Cardiac muscle cell (in vitro differentiated cells and primary cell): Measurements from ENCODE around the gene ITM2B. TPM values are rescaled to one million over a fixed set of nuclear protein-coding genes. Genes with fewer than 3 reads are reported as not detected.
A peak's percentile ranks its signal among the peaks of the same experiment; 100 is the strongest.

Source experiments
- DNase-seq, 2 donors: peaks; one replicate each; pipeline versions ENCODE4 v3.0.0 to v3.0.0-alpha.2; 2010 to 2017; ENCODE audit warnings: low read depth in 1 of 2, low spot score in 1 of 2
- H3K27ac ChIP-seq: fragments of 200-600 bp; sonication (generic); 2 replicates; pipeline ENCODE4 v1.5.1; 2016
- H3K27me3 ChIP-seq: fragments of 200-600 bp; sonication (generic); 2 replicates; pipeline ENCODE4 v1.6.0; 2016; ENCODE audit warnings: control low read depth
- H3K36me3 ChIP-seq: fragments of 200-600 bp; sonication (generic); 2 replicates; pipeline ENCODE4 v1.5.1; 2016; ENCODE audit warnings: control low read depth
- H3K4me1 ChIP-seq: fragments of 200-600 bp; sonication (generic); 2 replicates; pipeline ENCODE4 v1.8.1; 2017; ENCODE audit warnings: low read depth, mild to moderate bottlenecking, mixed run types
- H3K4me3 ChIP-seq: fragments of 200-600 bp; sonication (generic); 2 replicates; pipeline ENCODE4 v1.5.1; 2016; ENCODE audit warnings: mild to moderate bottlenecking
- H3K9me3 ChIP-seq: fragments of 200-600 bp; sonication (generic); 2 replicates; pipeline ENCODE4 v1.5.1; 2017; ENCODE audit warnings: low read depth, mild to moderate bottlenecking, control low read depth
- CTCF ChIP-seq: IDR thresholded peaks from 2 replicates; pipeline ENCODE4 v1.5.1; 2012; ENCODE audit warnings: low read depth, mild to moderate bottlenecking, low read length
- polyA plus RNA-seq: library from polyadenylated mRNA; unstranded; fragments of >200 nt; fragmentation: Nextera tagmentation; extraction: Ambion mirVana; gene quantifications from 2 replicates; pipeline ENCODE4 v1.2.1, GENCODE V29; 2016
- total RNA-seq: library from RNA; depleted of rRNA; stranded (reverse); fragments of >200 nt; gene quantifications from 2 replicates; pipeline ENCODE4 v1.2.3, GENCODE V29; 2016

The ITM2B gene
- total and polyA plus RNA-seq, 2 experiments from 2014 or later: 135 to 360 TPM

DNA sequence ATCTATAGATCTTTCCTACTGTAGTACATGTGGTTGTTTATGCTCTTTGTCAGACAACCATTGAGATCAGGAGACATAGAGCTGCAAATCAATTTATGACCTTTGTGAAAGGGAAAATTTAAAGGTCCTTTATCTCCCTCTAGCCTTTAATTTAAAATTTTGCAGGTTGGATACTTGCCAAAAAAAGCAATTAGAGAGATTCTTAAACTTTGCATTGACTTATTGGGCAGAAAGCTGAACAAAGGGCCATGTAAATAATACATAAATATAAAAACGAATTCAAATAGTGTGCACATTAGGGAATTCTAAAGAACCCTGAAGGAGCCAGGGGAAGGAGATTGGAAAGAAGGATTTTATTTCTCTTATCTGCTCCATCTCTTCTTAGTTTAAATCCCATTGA is 48.5 kb downstream of the ITM2B start:
- Histone ChIP-seq H3K27me3 (no peaks in the 10 kb centered on the region), H3K36me3 (no peaks in the 10 kb centered on the region), H3K27ac (no peak overlapping the region), H3K4me1 (no peaks in the 10 kb centered on the region), H3K9me3 (no peaks in the 10 kb centered on the region), H3K4me3 (no peak overlapping the region)
- DNase-seq: no peak
- TF ChIP-seq CTCF: no peak

DNA sequence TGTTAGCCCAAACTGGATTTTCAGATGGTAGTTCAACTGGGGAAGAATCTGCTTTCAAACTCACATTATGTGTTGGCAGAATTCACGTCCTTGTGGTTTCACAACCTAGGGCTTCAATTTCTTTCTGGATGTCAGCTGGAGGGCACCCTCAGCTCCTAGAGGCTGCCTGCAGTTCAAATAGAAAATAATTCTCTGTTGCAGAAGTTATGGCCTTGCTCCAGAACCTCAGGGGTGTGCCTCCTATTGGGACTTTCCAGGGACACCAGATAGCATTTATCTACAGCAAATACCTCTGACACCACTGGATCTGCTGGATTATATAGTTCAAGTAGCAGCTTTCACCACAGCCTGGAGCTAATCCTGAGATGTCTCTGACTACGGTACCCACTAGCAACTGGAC is 58.7 kb downstream of the ITM2B start:
- peaks cover 7% of the 10 kb centered on the region for H3K27me3 ChIP-seq
- no peak overlapping the region for H3K27ac ChIP-seq
- no peaks in the 10 kb centered on the region for H3K36me3 ChIP-seq
- H3K9me3 ChIP-seq: no peaks in the 10 kb centered on the region
- no peak for TF ChIP-seq CTCF
- DNase-seq: peak in 1 of 2 donors; percentile 20
- H3K4me3 ChIP-seq: no peak overlapping the region
- no peaks in the 10 kb centered on the region for H3K4me1 ChIP-seq

GRCh38 chr13:48292650-48293049 is 59.6 kb downstream of the ITM2B start:
- no peak overlapping the region for H3K27ac ChIP-seq
- DNase-seq: no peak
- H3K4me1 ChIP-seq: no peaks in the 10 kb centered on the region
- H3K9me3 ChIP-seq: no peaks in the 10 kb centered on the region
- no peaks in the 10 kb centered on the region for H3K36me3 ChIP-seq
- peaks cover 7% of the 10 kb centered on the region for H3K27me3 ChIP-seq
- TF ChIP-seq CTCF: no peak
- no peak overlapping the region for H3K4me3 ChIP-seq

- Histone ChIP-seq H3K9me3 (no peaks in the 10 kb centered on the region), H3K4me1 (no peaks in the 10 kb centered on the region), H3K27ac (no peak overlapping the region), H3K4me3 (no peak overlapping the region), H3K36me3 (no peaks in the 10 kb centered on the region), H3K27me3 (peaks cover 7% of the 10 kb centered on the region)
- no peak for TF ChIP-seq CTCF
- no peak for DNase-seq
Observed at GRCh38 chr13:48294653-48295052, 61.6 kb downstream of the ITM2B start.

GRCh38 chr13:48295271-48295670 is 62.3 kb downstream of the ITM2B start:
- Histone ChIP-seq H3K27me3 (peaks cover 3% of the 10 kb centered on the region), H3K36me3 (no peaks in the 10 kb centered on the region), H3K9me3 (no peaks in the 10 kb centered on the region), H3K4me3 (no peak overlapping the region), H3K4me1 (no peaks in the 10 kb centered on the region), H3K27ac (no peak overlapping the region)
- no peak for DNase-seq
- no peak for TF ChIP-seq CTCF

DNA sequence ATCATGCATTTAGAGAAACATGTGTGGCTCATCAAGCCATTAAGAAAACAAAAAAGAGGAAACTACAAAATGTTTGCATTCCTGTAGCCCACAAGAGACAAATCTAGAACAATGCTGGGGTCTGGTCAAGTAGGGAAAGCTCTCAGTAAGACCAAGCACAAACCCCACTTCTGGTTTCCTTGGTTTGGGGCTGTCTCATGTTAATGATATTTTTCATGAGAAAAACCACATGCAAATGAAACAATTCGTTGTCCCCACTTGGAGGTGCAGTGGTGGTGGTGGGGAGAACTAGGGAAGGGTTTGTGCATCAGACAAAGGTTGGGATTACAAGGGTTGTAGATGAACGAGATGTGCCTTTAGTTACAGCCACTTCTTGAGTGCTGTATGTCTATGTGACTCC is 63.5 kb downstream of the ITM2B start:
- Histone ChIP-seq H3K9me3 (no peaks in the 10 kb centered on the region), H3K27ac (no peak overlapping the region), H3K4me3 (no peak overlapping the region), H3K4me1 (no peaks in the 10 kb centered on the region), H3K27me3 (no peaks in the 10 kb centered on the region), H3K36me3 (no peaks in the 10 kb centered on the region)
- DNase-seq: no peak
- no peak for TF ChIP-seq CTCF
